ENCODE data around the gene TRIP11.

The TRIP11 gene

DNA sequence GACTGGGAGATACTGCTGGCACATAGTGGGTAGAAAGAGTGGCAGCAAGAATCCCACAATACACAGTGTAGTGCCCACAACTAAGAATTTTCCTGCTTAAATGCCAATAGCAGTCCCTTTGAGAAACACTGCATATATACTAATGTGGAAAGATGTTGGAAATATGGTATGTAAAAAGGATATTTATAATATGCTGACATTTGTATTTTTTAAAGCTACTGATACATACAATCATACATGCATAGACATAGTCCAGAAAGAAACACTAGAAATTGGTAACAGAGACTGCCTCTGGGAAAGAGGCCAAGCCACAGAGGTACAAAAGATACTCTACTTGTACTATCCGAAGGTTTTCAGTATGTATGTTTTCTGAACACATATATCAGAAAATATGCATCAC is 30.3 kb downstream of the TRIP11 start:
- DNase-seq: no peak

DNA sequence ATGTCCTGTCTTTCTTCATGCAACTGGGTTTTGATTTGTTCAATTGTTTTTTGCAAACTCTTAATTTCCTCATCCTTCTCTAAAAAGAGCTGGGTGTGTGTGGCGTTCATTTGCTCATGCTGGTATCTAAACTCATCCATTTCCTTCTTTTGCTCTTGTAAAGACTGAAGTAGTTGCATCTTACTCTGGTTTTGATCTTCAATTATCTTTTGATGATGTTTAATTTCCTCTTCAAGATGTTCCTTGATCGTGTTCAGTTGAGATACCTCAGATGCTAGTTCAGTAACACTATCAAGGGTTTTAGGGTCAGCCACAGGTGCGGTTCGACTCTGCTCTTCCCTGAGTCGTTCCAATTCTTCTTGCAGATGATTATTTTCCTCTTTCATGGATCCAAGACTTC is 34.8 kb downstream of the TRIP11 start:
- DNase-seq: no peak

DNA sequence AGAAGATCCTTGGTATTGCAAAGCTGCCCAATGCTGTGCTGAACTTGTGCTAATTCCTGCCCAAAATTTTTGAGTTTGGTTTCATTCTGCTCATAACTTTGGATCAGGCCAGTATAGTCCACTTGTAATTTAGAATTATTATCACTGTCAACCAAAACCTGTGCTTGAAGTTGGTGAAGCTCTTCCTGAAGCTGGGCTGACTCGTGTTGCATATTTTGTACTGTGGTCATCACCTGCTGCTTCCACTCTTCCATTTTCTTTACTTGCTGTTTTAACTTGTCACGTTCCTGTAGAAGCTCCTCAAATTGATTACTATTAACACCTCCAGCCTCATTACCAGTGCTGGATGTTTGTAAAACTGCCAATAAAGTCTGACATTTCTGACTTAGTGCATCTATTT is 35.8 kb downstream of the TRIP11 start:
- DNase-seq: no peak

DNA sequence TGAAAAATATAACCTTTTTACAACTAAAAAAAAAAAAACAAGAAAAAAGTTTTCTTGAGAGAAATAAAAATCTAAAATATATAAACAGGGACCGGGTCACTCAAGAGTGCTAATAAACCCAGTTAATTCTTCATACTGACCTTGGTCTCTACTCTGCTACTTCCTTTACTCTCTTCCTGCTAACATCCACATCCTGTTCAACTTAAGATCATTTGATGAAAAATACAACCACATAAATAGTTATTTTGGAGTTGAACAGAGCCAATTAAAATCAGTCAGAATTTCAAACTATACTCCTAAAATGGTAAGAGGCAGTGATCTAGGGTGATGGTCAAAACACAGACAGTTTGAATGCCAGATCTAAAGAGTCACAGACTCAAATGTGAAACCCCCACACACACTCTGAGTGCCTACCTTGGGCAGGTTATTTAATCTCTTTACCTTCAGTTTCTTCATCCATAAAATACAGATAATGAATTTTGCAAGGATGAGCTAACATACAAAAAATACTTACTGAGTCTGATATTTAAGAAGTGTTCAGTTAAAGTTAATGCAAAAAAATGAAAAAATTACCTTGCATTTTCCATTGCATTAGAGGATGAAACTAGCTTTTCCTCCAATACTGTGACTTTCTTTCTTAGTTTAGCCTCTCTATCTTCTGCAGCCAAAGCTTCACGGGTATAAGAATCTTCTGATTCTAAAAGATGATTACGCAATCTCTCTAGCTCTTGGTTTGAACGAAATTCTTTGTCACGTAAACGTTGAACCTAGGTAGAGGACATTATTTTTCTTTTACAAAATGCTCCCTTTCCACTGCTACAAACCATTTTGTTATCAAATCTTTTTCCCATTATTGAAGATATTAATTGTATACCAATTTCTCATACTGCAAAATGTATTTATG is 40.9 kb downstream of the TRIP11 start:
- DNase-seq: no peak

DNA sequence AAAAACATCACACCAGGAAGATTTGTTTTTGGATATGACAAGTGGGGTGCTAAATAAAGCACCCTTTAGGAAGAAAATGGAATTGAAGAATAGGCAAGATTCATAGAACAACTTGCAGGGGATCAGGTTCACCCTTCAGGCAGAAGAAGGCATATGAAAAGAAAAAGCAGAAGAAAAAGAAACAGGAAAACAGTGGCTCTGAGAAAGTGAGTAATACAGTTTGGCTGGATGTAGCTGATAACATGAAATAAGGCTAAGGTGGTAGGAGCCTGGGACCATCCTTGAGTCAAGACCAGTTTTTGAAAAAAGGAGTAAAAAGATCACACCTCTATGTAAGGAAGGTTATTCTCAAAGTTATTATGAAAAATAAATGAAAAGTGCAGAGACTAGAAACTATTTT is 42.4 kb downstream of the TRIP11 start:
- DNase-seq: no peak

DNA sequence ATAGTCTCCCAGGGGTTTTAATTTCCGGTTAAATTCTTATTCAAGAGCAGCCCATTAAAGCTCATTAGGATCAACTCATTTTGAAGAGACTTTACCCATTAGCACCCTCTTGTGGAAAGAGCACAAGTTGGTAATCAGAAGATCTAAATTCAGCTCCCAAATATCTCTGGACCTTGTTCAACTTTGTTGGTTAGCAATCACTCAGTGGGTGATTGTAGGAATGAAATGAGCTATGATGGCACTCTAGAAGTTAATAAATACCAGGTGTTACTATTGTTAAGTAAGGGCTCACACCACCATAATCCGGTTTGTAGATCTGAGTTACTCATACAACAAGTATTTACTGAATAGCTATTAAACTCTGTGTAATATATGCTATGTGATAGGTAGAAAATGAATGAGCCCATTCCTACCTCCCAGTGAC is 42.9 kb downstream of the TRIP11 start:
- no peak for DNase-seq

DNA sequence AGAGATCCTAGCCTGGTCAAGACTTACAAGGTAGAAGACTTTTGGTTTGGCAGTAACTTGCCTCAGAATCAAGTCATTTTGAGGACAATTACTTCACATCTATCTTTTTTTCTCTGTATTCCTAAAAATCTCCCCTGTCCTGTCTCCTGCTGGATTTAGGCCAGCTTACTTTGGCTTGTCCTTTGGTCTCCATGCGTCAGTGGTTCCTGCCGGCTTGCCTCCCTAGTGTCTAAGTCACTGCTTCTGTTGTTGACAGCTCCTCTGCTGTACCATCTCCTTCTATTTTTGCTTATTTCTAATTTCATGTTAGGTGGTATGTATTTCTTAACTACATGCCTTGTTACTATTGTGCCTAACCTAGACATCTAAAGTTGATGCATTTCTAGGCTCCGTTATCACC is 52.7 kb downstream of the TRIP11 start:
- no peak for DNase-seq

DNA sequence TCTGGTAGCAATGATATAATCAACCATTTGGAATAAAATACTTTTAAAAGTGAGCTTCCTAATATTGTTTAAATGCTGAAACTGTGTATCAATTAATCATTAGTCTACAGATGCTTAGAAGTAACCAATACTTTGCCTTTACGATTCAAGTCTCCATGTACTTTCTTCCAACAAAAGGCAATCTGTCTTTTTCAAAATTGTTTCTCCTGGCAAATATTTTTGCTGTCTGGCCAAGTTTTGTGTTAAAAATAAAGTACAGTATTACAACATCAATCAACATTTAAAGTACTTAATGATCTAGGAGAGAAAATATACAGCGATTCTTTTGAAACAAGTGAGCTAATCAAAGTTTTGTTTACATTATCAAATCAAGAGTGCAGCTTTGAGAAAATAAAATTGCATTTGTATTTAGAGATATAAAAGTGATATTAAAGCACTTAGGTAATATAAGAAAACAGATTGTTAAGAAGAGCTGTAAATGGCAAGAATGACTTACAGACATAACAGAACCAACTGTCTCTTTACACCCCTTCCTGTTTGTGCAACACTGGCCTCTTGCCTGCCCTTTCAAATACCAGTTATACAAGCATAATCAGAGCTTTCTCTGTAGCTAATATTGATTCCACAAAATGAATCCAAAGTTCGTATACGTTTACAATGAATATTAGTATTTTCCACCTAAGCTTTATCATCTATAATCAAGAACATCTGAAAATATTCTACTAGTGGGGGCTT is 54.2 kb downstream of the TRIP11 start:
- no peak for DNase-seq

DNA sequence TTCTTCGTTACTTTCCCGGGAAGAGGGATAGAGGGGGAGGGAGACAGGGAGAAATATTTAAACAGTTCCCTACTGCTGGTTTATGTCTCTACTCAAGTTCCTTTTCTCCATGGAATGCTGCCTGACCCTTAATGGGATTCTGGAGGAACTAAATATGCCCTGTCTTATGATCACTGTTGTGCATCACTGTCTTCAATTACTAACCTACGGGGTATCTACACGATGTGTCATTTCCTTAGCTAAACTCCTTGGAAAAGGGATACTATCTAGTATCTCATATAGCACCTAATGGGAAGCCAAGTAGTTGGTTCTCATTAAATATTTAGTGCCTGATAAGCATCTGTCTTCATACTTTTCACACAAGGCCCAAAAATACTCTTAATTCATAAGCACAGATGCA is 54.9 kb downstream of the TRIP11 start:
- DNase-seq: no peak

DNA sequence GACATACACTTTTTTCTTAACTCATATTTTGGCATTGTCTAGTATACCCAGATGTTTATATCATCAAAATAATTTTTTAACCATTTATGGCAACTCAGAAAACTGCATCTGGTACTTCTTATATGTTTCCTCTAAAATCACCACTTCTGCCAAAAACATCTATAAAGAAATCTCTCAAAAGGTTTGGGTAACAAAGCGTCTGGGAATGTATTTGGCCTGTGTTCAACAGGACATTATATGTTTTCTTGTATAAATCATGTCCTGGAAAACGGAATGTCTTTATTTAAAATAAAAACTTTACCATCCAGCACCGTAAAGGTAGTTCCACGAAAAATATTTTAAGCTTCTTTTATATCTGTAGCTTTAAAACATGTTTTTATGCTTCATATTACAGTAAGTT is 56.3 kb downstream of the TRIP11 start:
- DNase-seq: no peak

DNA sequence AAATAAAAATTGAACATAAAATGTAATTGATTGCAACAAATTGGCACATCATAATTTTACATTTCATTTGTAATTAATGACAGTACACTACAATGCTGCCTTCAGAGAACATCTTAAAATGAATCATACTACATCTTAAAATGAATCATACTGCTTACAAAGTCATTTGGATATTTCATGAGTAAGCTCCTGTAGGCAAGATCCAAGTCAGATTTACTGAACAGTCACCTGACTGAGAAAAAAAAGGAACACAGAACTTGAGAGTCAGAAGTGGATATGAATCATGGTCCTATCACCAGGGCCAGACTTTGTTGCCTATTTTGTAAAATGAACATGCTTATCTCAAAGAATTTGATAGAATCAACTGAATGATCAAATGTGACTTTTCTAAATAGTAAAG is 59.7 kb downstream of the TRIP11 start:
- DNase-seq: no peak

DNA sequence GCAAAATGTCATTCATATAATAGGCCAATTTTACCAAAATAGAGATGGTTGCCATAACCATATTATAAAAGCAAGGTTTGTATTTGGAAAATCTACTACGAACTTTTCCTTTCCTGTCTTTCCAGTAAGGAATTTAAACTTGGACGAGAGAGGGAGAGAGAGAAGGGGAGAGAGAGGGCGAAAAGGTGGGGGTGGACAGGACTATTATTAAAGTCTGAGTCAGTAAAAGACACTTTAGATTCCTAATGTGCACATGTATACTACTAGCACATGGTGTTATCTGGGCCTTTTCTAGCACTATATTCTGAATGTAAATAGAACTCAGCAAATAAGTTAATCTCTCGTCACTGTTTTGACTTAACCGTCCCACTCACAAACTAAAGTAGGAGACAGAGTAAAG is 62.0 kb downstream of the TRIP11 start:
- DNase-seq: no peak

DNA sequence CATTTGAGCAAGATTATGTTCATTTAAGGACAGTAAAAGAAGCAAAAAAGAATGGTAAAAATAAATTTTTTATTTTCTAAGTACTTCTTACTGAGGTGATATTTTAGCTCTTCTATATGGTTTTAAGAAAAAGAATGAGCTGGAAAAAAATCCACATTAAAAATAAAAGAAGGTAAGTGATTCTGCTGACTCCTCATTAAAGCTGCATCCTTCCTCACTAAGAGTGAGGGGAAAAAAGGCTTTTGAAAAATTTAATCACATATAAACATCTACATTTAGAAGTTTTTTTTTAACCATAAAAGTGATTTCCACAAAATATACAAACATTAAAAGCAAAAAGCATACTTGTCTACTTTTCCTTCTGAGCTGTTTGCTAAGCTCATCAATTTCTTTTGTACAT is 64.1 kb downstream of the TRIP11 start:
- DNase-seq: no peak

DNA sequence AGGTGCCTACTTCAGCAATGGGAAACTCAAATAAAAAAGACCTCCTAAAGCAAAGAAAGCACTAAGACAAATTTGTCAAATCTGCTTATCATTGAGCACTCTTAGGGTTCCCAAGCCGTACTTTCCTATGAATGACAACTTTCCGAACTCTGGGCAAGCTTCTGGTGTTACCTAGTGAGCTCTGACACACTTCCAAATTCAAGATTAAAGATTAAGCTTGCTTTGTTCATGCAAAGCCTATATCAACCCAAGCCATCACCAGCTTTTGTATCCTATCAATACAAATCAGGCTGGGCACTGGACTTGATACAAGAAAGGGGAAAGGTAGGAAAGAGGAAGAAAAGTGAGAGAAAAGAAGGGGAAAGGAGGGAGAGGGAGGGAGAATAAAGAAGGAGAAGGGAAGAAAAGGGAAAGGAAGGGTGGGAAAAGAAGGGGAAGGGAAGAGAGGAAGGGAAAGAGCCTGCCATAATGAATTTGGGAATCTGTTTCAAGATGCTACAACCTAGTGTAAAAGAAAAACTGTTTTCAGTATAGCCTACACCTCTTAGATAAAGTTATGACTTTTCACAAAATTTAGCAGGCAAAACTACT is 68.6 kb downstream of the TRIP11 start:
- DNase-seq: no peak

DNA sequence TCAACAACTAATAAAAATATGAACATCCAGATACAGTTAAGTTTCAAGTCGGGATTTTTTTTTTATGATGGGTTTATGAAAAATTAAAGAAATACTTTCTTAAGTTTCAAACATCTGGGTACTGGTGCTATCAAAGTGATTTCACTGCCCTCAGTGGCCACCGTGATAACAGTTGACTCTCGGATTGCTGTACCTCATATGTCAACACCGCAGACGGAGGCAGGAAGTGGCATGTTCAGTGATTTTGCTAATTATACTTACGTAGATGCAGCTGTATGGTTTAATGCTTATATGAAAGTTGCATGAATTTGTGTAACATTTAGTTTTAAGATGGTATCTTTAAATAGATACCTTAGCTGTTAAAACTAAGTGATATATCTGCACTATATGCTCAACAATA is 71.6 kb downstream of the TRIP11 start:
- DNase-seq: no peak

DNA sequence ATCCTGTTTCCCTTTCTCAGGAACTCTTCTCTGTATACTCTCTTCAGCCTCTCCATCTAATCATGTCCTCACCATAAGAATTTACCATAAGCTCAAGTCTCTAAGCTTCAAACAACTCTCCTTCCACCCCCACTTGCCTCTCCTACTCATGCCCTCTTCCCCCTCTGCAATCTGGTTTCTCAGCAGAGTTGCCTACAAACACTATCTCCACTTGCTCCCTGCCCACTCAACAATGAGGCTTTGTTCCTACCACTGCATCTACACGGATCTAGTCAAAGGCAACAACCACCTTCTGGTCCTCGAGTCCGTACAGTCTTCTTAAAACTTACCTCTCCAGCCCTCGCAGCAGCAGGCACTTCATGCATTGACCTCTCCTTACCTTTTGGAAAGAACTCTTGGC is 75.1 kb downstream of the TRIP11 start:
- DNase-seq: no peak

DNA sequence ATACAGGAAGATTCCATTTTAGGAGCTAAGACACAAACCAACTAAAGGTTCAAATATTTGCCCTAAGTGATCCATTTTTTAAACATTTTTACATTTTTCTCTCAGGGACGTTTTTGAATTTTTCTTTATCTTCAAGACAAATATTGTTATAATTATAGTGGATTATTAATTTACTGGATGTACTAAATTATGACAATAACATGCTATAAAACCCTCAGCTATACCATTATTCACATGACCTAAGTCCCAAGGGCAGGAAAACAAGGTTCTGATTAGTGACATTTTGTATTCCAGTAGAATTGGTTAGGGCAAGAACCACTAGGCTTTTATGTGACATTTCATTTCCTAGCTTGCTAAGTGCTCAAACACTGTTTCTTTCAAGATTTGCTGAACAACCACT is 75.8 kb downstream of the TRIP11 start:
- DNase-seq: no peak

DNA sequence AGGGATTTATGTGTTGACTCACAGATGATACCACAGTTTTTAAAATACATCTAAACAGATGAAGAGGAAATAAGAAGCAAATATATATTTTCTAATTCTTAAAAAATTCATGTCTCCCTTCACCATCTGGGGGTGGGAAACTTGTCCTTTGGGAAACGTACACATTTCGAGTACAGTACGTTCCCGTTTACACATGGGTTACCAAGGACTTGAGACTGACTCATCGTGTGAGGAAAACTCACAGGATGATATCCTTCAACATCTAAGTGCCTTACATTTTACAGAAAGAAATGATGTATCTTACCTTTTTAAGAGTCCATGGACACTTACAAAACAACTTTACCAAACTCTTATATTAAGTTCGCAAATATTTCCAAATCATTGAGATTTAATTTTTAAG is 76.4 kb downstream of the TRIP11 start:
- DNase-seq: no peak

DNA sequence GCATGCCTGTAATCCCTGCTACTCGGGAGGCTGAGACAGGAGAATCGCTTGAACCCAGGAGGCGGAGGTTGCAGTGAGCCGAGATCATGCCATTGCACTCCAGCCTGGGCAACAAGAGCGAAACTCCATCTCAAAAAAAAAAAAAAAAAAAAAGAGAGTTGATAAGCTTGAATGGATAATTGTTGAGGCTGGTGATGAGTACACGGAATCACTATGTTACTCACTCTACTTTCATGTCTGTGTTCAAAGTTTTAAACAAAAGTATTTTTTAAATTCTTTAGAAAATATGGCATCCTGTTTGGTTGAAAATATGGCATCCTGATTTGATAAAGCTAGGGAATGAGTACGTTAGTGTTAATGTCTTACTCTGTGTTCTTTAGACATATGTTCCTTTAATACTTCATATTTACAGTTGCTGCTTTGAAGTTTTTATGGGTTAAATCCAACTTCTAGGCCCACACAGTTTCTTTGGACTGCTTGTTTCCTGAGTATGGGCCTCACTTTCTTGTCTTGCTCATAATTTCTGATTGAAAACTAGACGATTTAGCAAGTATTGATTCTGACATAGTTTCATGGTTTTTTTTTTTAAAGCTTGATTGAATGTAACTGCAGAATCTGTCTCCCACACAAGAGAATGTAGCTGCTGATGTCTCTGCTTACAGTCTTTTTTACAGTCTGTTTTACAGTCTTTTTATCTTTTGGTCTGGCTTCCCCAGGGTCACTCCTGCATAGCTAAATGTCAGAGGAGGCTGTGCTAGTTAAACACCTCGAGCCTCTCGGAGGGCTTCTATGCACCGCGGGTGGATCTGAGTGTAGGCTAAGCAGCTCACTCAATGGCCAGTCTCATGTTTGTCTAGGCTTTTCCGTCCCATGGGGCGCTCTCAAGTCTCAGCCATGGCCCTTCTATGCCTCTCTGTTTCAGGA is 78.3 kb downstream of the TRIP11 start:
- no peak for DNase-seq

DNA sequence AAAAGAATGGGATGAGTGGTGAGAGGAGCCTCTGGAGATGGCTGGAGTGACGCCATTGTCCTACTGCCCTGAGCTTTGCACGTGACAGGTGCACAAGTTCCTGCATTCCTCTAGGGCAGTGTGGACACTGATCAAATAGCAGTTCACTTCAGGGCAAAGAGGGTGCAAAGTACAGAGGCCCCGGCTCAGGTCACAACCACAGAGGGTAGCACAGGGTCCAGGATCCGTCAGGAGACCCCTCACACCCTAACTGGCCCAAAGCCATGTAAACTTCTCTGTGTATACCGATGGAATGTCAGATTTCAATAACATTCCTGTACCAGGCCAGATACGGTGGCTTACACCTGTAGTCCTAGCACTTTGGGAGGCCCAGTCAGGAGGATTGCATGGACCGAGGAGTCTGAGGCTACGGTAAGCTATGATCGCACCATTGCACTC is 82.0 kb downstream of the TRIP11 start:
- no peak for DNase-seq

DNA sequence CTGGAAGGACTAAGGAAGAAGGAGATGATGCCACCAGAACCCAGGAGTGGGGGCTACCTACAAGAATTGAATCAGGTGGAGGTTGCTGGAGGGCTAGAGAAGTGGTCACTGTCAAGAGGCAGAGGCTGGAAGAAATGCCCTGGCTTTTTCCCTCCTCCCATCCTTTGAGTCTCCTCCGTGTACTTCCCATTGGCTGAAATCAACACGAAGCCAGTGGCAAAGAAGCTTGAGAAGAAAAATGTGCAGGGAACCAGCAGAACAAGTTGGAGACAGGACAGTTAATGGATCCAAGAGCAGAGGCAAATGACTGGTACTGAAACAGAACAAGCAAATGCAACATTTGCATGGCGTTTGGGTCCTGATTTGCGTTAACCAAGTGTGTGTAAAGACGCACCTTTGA is 83.2 kb downstream of the TRIP11 start:
- no peak for DNase-seq

DNA sequence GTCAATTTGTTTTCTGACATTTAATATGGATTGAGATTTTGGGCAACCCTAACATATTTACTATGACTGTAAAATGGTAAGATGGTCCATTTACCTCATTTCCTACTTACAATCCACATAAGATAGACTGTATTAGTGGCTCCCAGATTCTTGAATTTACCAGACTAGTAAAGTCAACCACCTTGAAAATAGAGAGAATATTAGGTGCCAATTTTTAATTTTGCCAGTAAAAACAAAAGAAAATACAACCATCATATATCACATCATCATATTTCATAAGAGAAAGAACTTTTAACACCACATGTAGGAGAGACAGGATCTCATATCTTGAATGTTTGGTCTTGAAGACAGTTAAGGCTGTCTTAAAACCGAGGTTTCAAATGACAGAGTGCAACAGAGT is 84.7 kb downstream of the TRIP11 start:
- DNase-seq: no peak

All from activated CD4-positive, alpha-beta T cell treated with anti-CD3 and anti-CD28 coated beads for 1 hour (primary cell).